ENCODE data around the gene FEZ2. TPM values are rescaled to one million over a fixed set of nuclear protein-coding genes. Genes with fewer than 3 reads are reported as not detected.

FEZ2 gene
- polyA plus RNA-seq, 2 of the 4 experiments (the other 2 are of a cell fraction), result 52.5 to 124 TPM

- Histone ChIP-seq H3K27ac (peak overlapping the region; percentile 84 to 88), H3K4me3 (peak overlapping the region; percentile 13; the same call in 1 of the 3 replicates), H3K4me1 (peaks cover 70% of the 10 kb centered on the region), H3K9me3 (no peaks in the 10 kb centered on the region), H3K4me2 (peak overlapping the region; percentile 81)
- ATAC-seq (no peak), FAIRE-seq (peak; percentile 39), DNase-seq (ENCODE audit: low read depth in 1 of 2, low spot score in 1 of 2) (no peak)
- TF ChIP-seq MAX (IDR thresholded peaks at IDR 0.05) (no peak), HOXB13 (CRISPR knock-in tag; IDR thresholded peaks at IDR 0.05; ENCODE audit: low read depth) (no peak), JUNB (IDR thresholded peaks at IDR 0.05) (no peak), BCL3 (IDR thresholded peaks at IDR 0.05) (no peak), ZSCAN20 (CRISPR knock-in tag; IDR thresholded peaks at IDR 0.05) (no peak), NPAS2 (CRISPR knock-in tag; IDR thresholded peaks at IDR 0.05; ENCODE audit: borderline replicate concordance) (no peak), FOSL2 (IDR thresholded peaks at IDR 0.05) (no peak), FOSL2 (CRISPR knock-in tag; IDR thresholded peaks at IDR 0.05) (no peak), ZNF302 (CRISPR knock-in tag; IDR thresholded peaks at IDR 0.05) (no peak), RCOR1 (IDR thresholded peaks at IDR 0.05; ENCODE audit: low read depth, low read length) (no peak), NFE2L2 (conservative IDR thresholded peaks at IDR 0.05; ENCODE audit: low read length) (no peak)
- TF ChIP-seq, protein P1, sequence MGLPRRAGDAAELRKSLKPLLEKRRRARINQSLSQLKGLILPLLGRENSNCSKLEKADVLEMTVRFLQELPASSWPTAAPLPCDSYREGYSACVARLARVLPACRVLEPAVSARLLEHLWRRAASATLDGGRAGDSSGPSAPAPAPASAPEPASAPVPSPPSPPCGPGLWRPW (IDR thresholded peaks at IDR 0.05), result no peak
- ChIA-PET POLR2A (interaction anchor here (1.2 kb wide), 1 partner anchor 9 kb away, joined by 3 read pairs; no protein-coding TSS in a partner anchor), CTCF (interaction anchor here (1.4 to 8.4 kb wide), 2 partner anchors 18 to 103 kb away, joined by 4 to 35 read pairs; no protein-coding TSS in a partner anchor)
- WGBS (ENCODE audit: missing lambda C conversion rate), result 91% methylated on average over 5 of the region's 5 CpGs
Observed at GRCh38 chr2:36560726-36561125, 37.2 kb downstream of the FEZ2 start.

GRCh38 chr2:36559221-36559942 is 38.6 kb downstream of the FEZ2 start:
- FAIRE-seq (peak; percentile 63), DNase-seq (ENCODE audit: low read depth in 1 of 2, low spot score in 1 of 2) (no peak), ATAC-seq (no peak)
- CTCF ChIA-PET, result interaction anchor here (0.9 to 8.4 kb wide), 3 partner anchors 10 to 207 kb away, joined by 3 to 35 read pairs (median 3); no protein-coding TSS in a partner anchor
- Histone ChIP-seq H3K27ac (peak overlapping the region in 1 of 2 experiments; percentile 63; a peak in 3 of 6 replicates), H3K4me3 (no peak overlapping the region), H3K4me1 (peaks cover 65% of the 10 kb centered on the region), H3K9me3 (no peaks in the 10 kb centered on the region), H3K4me2 (no peak overlapping the region)
- TF ChIP-seq MAZ (IDR thresholded peaks at IDR 0.05; ENCODE audit: borderline replicate concordance, low read depth, low read length) (no peak), ZNF302 (CRISPR knock-in tag; IDR thresholded peaks at IDR 0.05) (no peak), RARB (CRISPR knock-in tag; IDR thresholded peaks at IDR 0.05) (no peak), FOSL2 (IDR thresholded peaks at IDR 0.05) (no peak), FOSL2 (CRISPR knock-in tag; IDR thresholded peaks at IDR 0.05) (no peak), HEYL (CRISPR knock-in tag; IDR thresholded peaks at IDR 0.05) (no peak), RAD21 (conservative IDR thresholded peaks at IDR 0.05 in 1 of 2, IDR thresholded peaks at IDR 0.05 in 1 of 2) (no peak), JUN (IDR thresholded peaks at IDR 0.05) (no peak), SMC3 (IDR thresholded peaks at IDR 0.05) (no peak), KDM1A (IDR thresholded peaks at IDR 0.05; ENCODE audit: low read depth) (no peak), RFX5 (IDR thresholded peaks at IDR 0.05) (no peak), EHF (CRISPR knock-in tag; IDR thresholded peaks at IDR 0.05) (no peak), ZSCAN20 (CRISPR knock-in tag; IDR thresholded peaks at IDR 0.05) (no peak), RNF2 (IDR thresholded peaks at IDR 0.05; ENCODE audit: borderline replicate concordance, low read depth) (no peak), KDM5A (IDR thresholded peaks at IDR 0.05) (no peak), GATA3 (IDR thresholded peaks at IDR 0.05; ENCODE audit: borderline replicate concordance) (no peak)
- TF ChIP-seq, protein P2, sequence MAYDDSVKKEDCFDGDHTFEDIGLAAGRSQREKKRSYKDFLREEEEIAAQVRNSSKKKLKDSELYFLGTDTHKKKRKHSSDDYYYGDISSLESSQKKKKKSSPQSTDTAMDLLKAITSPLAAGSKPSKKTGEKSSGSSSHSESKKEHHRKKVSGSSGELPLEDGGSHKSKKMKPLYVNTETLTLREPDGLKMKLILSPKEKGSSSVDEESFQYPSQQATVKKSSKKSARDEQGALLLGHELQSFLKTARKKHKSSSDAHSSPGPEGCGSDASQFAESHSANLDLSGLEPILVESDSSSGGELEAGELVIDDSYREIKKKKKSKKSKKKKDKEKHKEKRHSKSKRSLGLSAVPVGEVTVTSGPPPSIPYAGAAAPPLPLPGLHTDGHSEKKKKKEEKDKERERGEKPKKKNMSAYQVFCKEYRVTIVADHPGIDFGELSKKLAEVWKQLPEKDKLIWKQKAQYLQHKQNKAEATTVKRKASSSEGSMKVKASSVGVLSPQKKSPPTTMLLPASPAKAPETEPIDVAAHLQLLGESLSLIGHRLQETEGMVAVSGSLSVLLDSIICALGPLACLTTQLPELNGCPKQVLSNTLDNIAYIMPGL (CRISPR knock-in tag; IDR thresholded peaks at IDR 0.05; ENCODE audit: borderline replicate concordance), result no peak
- TF ChIP-seq, protein P3, sequence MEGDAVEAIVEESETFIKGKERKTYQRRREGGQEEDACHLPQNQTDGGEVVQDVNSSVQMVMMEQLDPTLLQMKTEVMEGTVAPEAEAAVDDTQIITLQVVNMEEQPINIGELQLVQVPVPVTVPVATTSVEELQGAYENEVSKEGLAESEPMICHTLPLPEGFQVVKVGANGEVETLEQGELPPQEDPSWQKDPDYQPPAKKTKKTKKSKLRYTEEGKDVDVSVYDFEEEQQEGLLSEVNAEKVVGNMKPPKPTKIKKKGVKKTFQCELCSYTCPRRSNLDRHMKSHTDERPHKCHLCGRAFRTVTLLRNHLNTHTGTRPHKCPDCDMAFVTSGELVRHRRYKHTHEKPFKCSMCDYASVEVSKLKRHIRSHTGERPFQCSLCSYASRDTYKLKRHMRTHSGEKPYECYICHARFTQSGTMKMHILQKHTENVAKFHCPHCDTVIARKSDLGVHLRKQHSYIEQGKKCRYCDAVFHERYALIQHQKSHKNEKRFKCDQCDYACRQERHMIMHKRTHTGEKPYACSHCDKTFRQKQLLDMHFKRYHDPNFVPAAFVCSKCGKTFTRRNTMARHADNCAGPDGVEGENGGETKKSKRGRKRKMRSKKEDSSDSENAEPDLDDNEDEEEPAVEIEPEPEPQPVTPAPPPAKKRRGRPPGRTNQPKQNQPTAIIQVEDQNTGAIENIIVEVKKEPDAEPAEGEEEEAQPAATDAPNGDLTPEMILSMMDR (IDR thresholded peaks at IDR 0.05), result no peak
- POLR2A ChIA-PET, result no interaction called here
- 95% methylated on average over 11 of the region's 11 CpGs for WGBS (ENCODE audit: missing lambda C conversion rate)

All from A549 (cell line).